VCaP (cell line): ENCODE data around the gene C12orf75.
A peak's percentile ranks its signal among the peaks of the same experiment; 100 is the strongest.

Source experiments
- H3K27ac ChIP-seq: fragments of 450-650 bp; 2 replicates; pipeline ENCODE4 v1.5.1; 2017
- TF ChIP-seq, protein P1 (sequence below): fragments of 450-650 bp; conservative IDR thresholded peaks from 2 replicates; pipeline ENCODE4 v1.5.1; 2017; ENCODE audit warnings: mild to moderate bottlenecking, moderate library complexity

Gene C12orf75

DNA sequence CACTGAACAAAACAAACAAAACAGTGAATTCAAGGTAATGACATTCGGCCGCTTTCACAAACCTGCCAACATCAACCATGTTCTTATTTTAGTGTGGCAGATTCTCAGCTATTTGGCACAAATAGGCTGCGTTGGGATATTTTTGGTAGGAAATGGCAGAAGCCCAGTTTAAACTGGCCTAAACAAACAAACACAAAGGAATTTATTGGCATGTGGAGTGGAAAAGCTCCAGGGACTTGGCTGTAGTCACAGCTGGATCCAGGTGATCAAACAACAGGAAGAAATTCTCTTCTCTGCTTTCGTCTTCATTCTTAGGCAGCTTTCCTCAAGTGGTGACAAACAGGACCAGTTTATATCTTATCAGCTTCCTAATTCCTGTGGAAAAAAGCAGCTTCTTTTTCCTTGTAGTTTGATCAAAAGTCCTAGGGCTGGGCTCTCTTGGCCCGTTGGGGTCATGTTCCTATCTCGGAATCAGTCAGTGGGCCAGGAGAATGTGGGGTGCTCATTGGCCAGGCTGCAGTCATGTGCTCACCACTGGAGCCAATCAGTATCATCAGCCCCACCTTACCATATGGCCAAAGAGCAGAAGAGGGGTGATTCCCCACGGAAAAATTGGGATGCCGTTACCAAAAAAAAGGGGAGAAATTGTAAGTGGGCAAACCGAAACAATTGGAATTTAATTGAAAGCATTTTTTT lies 22.6 kb downstream of the C12orf75 start:
- H3K27ac ChIP-seq = peak overlapping the region; percentile 69
- TF ChIP-seq, protein P1, sequence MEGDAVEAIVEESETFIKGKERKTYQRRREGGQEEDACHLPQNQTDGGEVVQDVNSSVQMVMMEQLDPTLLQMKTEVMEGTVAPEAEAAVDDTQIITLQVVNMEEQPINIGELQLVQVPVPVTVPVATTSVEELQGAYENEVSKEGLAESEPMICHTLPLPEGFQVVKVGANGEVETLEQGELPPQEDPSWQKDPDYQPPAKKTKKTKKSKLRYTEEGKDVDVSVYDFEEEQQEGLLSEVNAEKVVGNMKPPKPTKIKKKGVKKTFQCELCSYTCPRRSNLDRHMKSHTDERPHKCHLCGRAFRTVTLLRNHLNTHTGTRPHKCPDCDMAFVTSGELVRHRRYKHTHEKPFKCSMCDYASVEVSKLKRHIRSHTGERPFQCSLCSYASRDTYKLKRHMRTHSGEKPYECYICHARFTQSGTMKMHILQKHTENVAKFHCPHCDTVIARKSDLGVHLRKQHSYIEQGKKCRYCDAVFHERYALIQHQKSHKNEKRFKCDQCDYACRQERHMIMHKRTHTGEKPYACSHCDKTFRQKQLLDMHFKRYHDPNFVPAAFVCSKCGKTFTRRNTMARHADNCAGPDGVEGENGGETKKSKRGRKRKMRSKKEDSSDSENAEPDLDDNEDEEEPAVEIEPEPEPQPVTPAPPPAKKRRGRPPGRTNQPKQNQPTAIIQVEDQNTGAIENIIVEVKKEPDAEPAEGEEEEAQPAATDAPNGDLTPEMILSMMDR = no peak

DNA sequence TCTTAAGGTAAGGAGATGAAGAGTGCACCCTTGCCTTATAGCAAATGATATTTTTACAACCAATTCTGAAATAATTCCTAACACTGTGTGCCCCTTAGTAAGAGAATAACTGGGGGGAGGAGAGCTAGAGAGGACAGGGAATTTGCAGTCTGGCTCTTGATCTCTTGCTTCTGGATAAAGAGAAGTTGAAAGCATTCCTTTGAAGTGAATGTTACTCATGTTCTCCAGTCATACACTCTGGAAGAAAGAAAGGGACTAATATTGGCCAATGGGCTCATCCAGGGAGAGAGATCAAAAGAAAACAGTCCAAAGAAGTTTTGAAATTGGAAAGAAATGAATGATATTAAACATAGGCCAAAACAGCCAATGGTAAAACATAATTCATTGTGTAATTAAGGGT lies 25.3 kb downstream of the C12orf75 start:
- TF ChIP-seq, protein P1 = no peak
- H3K27ac ChIP-seq = no peak overlapping the region

DNA sequence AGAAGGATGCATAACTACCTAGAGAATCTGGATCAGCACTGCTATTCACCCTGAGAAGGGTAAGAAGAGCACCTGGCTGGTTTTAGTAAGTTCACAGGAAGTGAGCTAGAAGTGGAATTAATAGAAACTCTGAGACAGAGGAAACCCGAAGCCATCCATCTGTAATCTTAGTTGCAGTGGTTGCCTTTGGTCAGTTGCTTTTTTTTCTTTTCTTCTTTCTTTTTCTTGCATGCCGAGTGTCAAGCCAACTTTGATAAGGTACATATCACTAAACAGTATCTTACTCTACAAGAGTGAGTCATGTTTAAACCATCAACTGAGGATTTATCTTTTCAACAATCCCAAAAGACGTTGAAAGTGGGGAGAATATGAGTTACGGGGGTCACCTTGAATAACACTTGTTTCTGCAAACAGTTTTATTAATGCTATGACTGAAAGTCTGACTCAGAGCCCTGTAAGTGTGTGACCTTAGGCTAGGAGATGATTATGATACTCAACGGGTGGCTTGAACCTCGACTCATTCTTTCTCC lies 26.7 kb downstream of the C12orf75 start:
- no peak overlapping the region for H3K27ac ChIP-seq

DNA sequence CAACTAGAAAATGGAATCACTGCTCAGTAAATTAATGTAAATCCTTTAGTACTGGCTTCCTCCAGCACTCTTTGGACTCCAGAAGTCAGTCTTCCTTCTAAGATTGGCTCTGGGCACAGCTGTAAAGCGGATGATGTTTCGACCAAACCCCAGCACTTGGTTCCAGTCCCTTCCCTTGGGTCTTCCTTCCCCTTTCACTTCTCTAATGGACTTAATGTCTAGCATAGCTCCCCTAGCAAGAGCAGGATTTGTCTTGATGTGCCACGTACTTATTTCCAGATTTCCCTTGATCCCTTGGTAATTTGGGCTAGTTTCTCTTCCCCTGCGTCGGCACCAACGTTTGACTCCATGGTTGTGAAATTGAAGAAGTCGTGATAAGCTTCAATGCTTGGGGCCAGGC lies 28.3 kb downstream of the C12orf75 start:
- H3K27ac ChIP-seq = no peak overlapping the region
- TF ChIP-seq, protein P1 = no peak

More for the DNA sequence above, 26.7 kb downstream of the C12orf75 start:
- TF ChIP-seq, protein P1 = no peak

DNA sequence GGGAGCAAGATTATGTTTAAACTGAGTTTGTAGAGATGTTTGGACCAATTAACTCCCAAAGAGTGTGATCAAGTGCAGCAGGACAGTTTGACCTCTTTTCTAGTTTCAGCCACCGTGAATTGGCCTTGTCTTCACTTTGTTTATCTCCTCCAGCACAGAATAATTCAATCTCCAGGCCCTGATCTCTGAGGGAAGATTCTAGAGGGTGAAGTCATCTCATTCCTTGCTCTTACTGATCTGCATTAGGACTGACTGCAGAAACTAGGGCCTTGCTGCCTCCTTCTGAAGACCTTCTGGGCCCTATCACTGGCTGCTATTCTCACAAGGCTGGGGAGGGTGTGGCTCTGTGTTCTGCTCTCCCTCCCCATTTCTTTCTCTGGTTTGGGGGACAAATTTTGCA lies 29.4 kb downstream of the C12orf75 start:
- H3K27ac ChIP-seq = no peak overlapping the region
- TF ChIP-seq, protein P1 = no peak

DNA sequence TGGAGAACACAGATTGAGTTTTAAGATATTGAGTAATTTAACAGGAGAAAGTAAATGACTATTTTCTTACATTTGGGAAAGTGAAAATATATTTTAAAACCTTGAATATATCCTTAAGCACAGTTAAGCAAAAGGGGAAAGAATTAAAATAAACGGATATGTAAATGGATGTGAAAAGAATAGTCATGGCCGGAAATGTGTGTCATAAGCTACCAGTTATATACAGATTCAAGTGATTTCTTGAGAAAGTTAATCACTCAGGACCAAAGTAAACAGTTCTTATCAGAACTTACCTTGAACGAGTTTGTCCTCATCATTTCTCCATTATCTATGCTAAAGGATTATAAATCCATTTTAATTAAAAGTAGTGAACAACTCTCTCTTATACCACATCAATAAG lies 33.4 kb downstream of the C12orf75 start:
- TF ChIP-seq, protein P1 = no peak
- no peak overlapping the region for H3K27ac ChIP-seq

DNA sequence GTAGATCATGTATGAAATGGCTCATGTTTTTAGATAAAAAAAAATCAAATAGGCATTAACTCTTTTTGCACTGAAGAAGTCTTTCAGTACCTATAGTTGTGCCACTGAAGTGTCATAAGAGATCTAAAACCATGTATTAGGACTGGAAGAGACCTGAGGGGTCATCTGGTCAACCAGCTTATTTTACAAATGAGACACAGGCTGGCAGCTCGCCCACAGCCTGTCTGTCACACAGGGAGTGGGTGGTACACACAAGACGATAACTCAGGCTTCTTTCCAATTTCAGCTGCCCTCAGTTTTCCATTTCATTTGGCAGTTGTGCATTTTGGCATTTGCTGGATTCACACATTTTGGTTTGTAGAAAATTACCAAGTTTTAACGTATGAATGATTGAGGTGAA lies 34.7 kb downstream of the C12orf75 start:
- TF ChIP-seq, protein P1 = no peak
- H3K27ac ChIP-seq = no peak overlapping the region
